ENCODE results near the gene IVD. TPM values are rescaled to one million over a fixed set of nuclear protein-coding genes. Genes with fewer than 3 reads are reported as not detected.
A peak's percentile ranks its signal among the peaks of the same experiment; 100 is the strongest.
"Not testable (repeated sequence)": the region's sequence is repeated elsewhere in the genome, so short reads cannot be mapped to it uniquely, and the experiment has no call there.

Gene IVD
- total RNA-seq, 1 donor from 2014 or later, result 90.8 TPM

- no peak for ATAC-seq (ENCODE audit: poor library complexity)
- intact Hi-C loops (cut with DNase I), result no loop called here
Measured at GRCh38 chr15:40446144-40446543, 40.5 kb downstream of the IVD start.

GRCh38 chr15:40448354-40448753 is 42.8 kb downstream of the IVD start:
- intact Hi-C loops (cut with DNase I), result no loop called here
- ATAC-seq (ENCODE audit: poor library complexity) (no peak), DNase-seq (no peak)

More at GRCh38 chr15:40446144-40446543, 40.5 kb downstream of the IVD start:
- no peak for DNase-seq

GRCh38 chr15:40449275-40449674 is 43.7 kb downstream of the IVD start:
- DNase-seq, result no peak
- ATAC-seq (ENCODE audit: poor library complexity), result no peak
- intact Hi-C loops (cut with DNase I), result no loop called here

GRCh38 chr15:40450047-40450446 is 44.5 kb downstream of the IVD start:
- DNase-seq (no peak), ATAC-seq (ENCODE audit: poor library complexity) (no peak)
- intact Hi-C loops (cut with DNase I), result no loop called here

GRCh38 chr15:40451527-40452158 is 46.0 kb downstream of the IVD start:
- ATAC-seq (ENCODE audit: poor library complexity), result no peak

GRCh38 chr15:40452296-40453090 is 46.9 kb downstream of the IVD start:
- intact Hi-C loops (cut with DNase I), result no loop called here
- no peak for ATAC-seq (ENCODE audit: poor library complexity)
- DNase-seq, result no peak

More at GRCh38 chr15:40451527-40452158, 46.0 kb downstream of the IVD start:
- intact Hi-C loops (cut with DNase I), result no loop called here
- DNase-seq, result no peak

GRCh38 chr15:40453941-40454340 is 48.3 kb downstream of the IVD start:
- DNase-seq; intact Hi-C loops (cut with DNase I); ATAC-seq (ENCODE audit: poor library complexity): not testable (repeated sequence)

- ATAC-seq (ENCODE audit: poor library complexity), result no peak
- intact Hi-C loops (cut with DNase I), result no loop called here
- no peak for DNase-seq
Measured at GRCh38 chr15:40454904-40455391, 49.4 kb downstream of the IVD start.

GRCh38 chr15:40456299-40456712 is 50.7 kb downstream of the IVD start:
- peak; percentile 80 for ATAC-seq (ENCODE audit: poor library complexity)
- intact Hi-C loops (cut with DNase I), result no loop called here
- DNase-seq, result peak; percentile 65

- intact Hi-C loops (cut with DNase I), result no loop called here
- peak; percentile 28 for ATAC-seq (ENCODE audit: poor library complexity)
- DNase-seq, result no peak
Measured at GRCh38 chr15:40456738-40457137, 51.1 kb downstream of the IVD start.

- intact Hi-C loops (cut with DNase I), result no loop called here
- DNase-seq, result no peak
Measured at GRCh38 chr15:40458495-40459371, 53.1 kb downstream of the IVD start.

GRCh38 chr15:40459391-40460015 is 53.9 kb downstream of the IVD start:
- no peak for ATAC-seq (ENCODE audit: poor library complexity)
- intact Hi-C loops (cut with DNase I), result no loop called here
- DNase-seq, result no peak

More at GRCh38 chr15:40458495-40459371, 53.1 kb downstream of the IVD start:
- no peak for ATAC-seq (ENCODE audit: poor library complexity)

GRCh38 chr15:40460404-40460803 is 54.8 kb downstream of the IVD start:
- DNase-seq (no peak), ATAC-seq (ENCODE audit: poor library complexity) (no peak)
- intact Hi-C loops (cut with DNase I), result no loop called here

GRCh38 chr15:40461958-40462357 is 56.4 kb downstream of the IVD start:
- ATAC-seq (ENCODE audit: poor library complexity) (no peak), DNase-seq (no peak)
- intact Hi-C loops (cut with DNase I), result no loop called here

GRCh38 chr15:40463279-40463678 is 57.7 kb downstream of the IVD start:
- ATAC-seq (ENCODE audit: poor library complexity), result no peak
- intact Hi-C loops (cut with DNase I), result no loop called here
- no peak for DNase-seq

GRCh38 chr15:40463886-40464545 is 58.4 kb downstream of the IVD start:
- ATAC-seq (ENCODE audit: poor library complexity), result no peak
- DNase-seq, result no peak
- intact Hi-C loops (cut with DNase I), result no loop called here

GRCh38 chr15:40464595-40465185 is 59.1 kb downstream of the IVD start:
- DNase-seq (no peak), ATAC-seq (ENCODE audit: poor library complexity) (no peak)
- intact Hi-C loops (cut with DNase I), result no loop called here

- DNase-seq, result no peak
- intact Hi-C loops (cut with DNase I), result no loop called here
Measured at GRCh38 chr15:40465939-40466338, 60.3 kb downstream of the IVD start.

More at GRCh38 chr15:40465939-40466338, 60.3 kb downstream of the IVD start:
- no peak for ATAC-seq (ENCODE audit: poor library complexity)
